WTC11 (cell line): ENCODE results near the gene ZFC3H1. TPM values are rescaled to one million over a fixed set of nuclear protein-coding genes. Genes with fewer than 3 reads are reported as not detected.
"Not testable (repeated sequence)": the region's sequence is repeated elsewhere in the genome, so short reads cannot be mapped to it uniquely, and the experiment has no call there.

Source experiments
- ATAC-seq: fragments of 200-7000 bp; cut with Tn5 transposase; 2 replicates; pipeline ENCODE4 v1.10.0; 2021; ENCODE audit warnings: mild to moderate bottlenecking, moderate library complexity
- CTCF ChIA-PET: fragments of 300-600 bp; sonication (Branson Sonifier 250); formaldehyde crosslinking; loops from one replicate; lab custom pipeline; 2021; ENCODE audit warnings: antibody characterized with exemption; lab: Charles Lee
- POLR2A ChIA-PET: fragments of 350-600 bp; sonication (Branson Sonifier 250); formaldehyde crosslinking; loops from one replicate; lab custom pipeline; 2021; ENCODE audit warnings: antibody characterized with exemption; lab: Charles Lee
- DNase-seq: peaks from one replicate; pipeline ENCODE4 v3.0.0; 2021; ENCODE audit warnings: low spot score
- H3K27ac Mint-ChIP-seq: 2 replicates; pipeline ENCODE4 v1.8.0; 2021; ENCODE audit warnings: mixed read lengths
- H3K27me3 Mint-ChIP-seq: 2 replicates; pipeline ENCODE4 v1.8.0; 2021; ENCODE audit warnings: low read depth, mild to moderate bottlenecking, moderate library complexity, mixed read lengths
- H3K36me3 Mint-ChIP-seq: 2 replicates; pipeline ENCODE4 v1.8.0; 2021; ENCODE audit warnings: mixed read lengths
- H3K4me1 Mint-ChIP-seq: 2 replicates; pipeline ENCODE4 v1.8.0; 2022; ENCODE audit warnings: mixed read lengths
- H3K4me3 Mint-ChIP-seq: 2 replicates; pipeline ENCODE4 v1.8.0; 2021; ENCODE audit warnings: mild to moderate bottlenecking, moderate library complexity, mixed read lengths
- H3K9me3 Mint-ChIP-seq: 2 replicates; pipeline ENCODE4 v1.8.0; 2021; ENCODE audit warnings: mixed read lengths
- ATF3 ChIP-seq: sonication (generic); formaldehyde crosslinking; conservative IDR thresholded peaks from 2 replicates; pipeline ENCODE4 v1.8.1; 2022; ENCODE audit warnings: mild to moderate bottlenecking, missing genetic modification reagents
- E2F1 ChIP-seq: sonication (generic); formaldehyde crosslinking; IDR thresholded peaks from 2 replicates; pipeline ENCODE4 v1.8.0; 2022; ENCODE audit warnings: mild to moderate bottlenecking, missing genetic modification reagents
- EMX1 ChIP-seq: fragments of 250-450 bp; sonication (Bioruptor Pico); IDR thresholded peaks from 2 replicates; pipeline ENCODE4 v1.8.0; 2021; ENCODE audit warnings: mild to moderate bottlenecking
- FOXJ3 ChIP-seq: sonication (generic); formaldehyde crosslinking; IDR thresholded peaks from 2 replicates; pipeline ENCODE4 v1.9.0; 2021; ENCODE audit warnings: missing genetic modification reagents, mild to moderate bottlenecking, borderline replicate concordance
- HMGA2 ChIP-seq: fragments of 250-450 bp; sonication (Bioruptor Pico); IDR thresholded peaks from 2 replicates; pipeline ENCODE4 v1.4.0; 2021; ENCODE audit warnings: mild to moderate bottlenecking, moderate library complexity
- IRF2 ChIP-seq: sonication (generic); formaldehyde crosslinking; IDR thresholded peaks from 2 replicates; pipeline ENCODE4 v1.8.0; 2022; ENCODE audit warnings: low read depth, missing genetic modification reagents, borderline replicate concordance
- JAZF1 ChIP-seq: fragments of 250-450 bp; sonication (Bioruptor Pico); IDR thresholded peaks from 2 replicates; pipeline ENCODE4 v1.9.0; 2021; ENCODE audit warnings: moderate library complexity, mild to moderate bottlenecking, inconsistent platforms
- MAX ChIP-seq: sonication (generic); formaldehyde crosslinking; IDR thresholded peaks from 2 replicates; pipeline ENCODE4 v1.8.0; 2022; ENCODE audit warnings: mild to moderate bottlenecking, missing genetic modification reagents
- NFYB ChIP-seq: sonication (generic); formaldehyde crosslinking; conservative IDR thresholded peaks from 2 replicates; pipeline ENCODE4 v1.8.0; 2022; ENCODE audit warnings: low read depth, missing genetic modification reagents
- NR1H2 ChIP-seq: sonication (generic); formaldehyde crosslinking; IDR thresholded peaks from 2 replicates; pipeline ENCODE4 v1.9.0; 2021; ENCODE audit warnings: mild to moderate bottlenecking, moderate library complexity, missing genetic modification reagents
- PREB ChIP-seq: sonication (generic); formaldehyde crosslinking; IDR thresholded peaks from 2 replicates; pipeline ENCODE4 v1.8.1; 2022; ENCODE audit warnings: mild to moderate bottlenecking, missing genetic modification reagents, moderate library complexity, borderline replicate concordance
- SP1 ChIP-seq: sonication (generic); formaldehyde crosslinking; conservative IDR thresholded peaks from 2 replicates; pipeline ENCODE4 v1.8.1; 2022; ENCODE audit warnings: missing genetic modification reagents
- TEAD4 ChIP-seq: sonication (generic); formaldehyde crosslinking; IDR thresholded peaks from 2 replicates; pipeline ENCODE4 v1.8.0; 2022; ENCODE audit warnings: mild to moderate bottlenecking, missing genetic modification reagents
- ZNF232 ChIP-seq: sonication (generic); formaldehyde crosslinking; IDR thresholded peaks from 2 replicates; pipeline ENCODE4 v1.8.0; 2022; ENCODE audit warnings: mild to moderate bottlenecking, missing genetic modification reagents
- ZNF425 ChIP-seq: fragments of 250-450 bp; sonication (Bioruptor Pico); conservative IDR thresholded peaks from 2 replicates; pipeline ENCODE4 v1.9.0; 2021; ENCODE audit warnings: mild to moderate bottlenecking
- ZSCAN18 ChIP-seq: fragments of 250-450 bp; sonication (Bioruptor Pico); IDR thresholded peaks from 2 replicates; pipeline ENCODE4 v2.1.2; 2022; ENCODE audit warnings: mild to moderate bottlenecking, moderate library complexity
- total RNA-seq: library from RNA; stranded (reverse); gene quantifications from 3 replicates; pipeline ENCODE4 v1.2.3, GENCODE V29; 2021

The ZFC3H1 gene
- total RNA-seq, 1 experiment from 2014 or later = 33.9 TPM

- H3K4me3 Mint-ChIP-seq = no peak overlapping the region
- ChIA-PET CTCF (no interaction called here), POLR2A (no interaction called here)
- no peak for TF ChIP-seq NR1H2 (CRISPR knock-in tag)
- no peak for TF ChIP-seq HMGA2 (CRISPR knock-in tag)
- TF ChIP-seq ZNF232 (CRISPR knock-in tag) = no peak
- TF ChIP-seq TEAD4 (CRISPR knock-in tag) = no peak
- no peak for TF ChIP-seq ZSCAN18 (CRISPR knock-in tag)
- H3K27me3 Mint-ChIP-seq = no peaks in the 10 kb centered on the region
- no peak for ATAC-seq
- no peak overlapping the region for H3K27ac Mint-ChIP-seq
- H3K4me1 Mint-ChIP-seq = no peaks in the 10 kb centered on the region
- no peaks in the 10 kb centered on the region for H3K9me3 Mint-ChIP-seq
- H3K36me3 Mint-ChIP-seq = no peaks in the 10 kb centered on the region
- no peak for DNase-seq
Observed at GRCh38 chr12:71576496-71576895, 87.2 kb downstream of the ZFC3H1 start.

GRCh38 chr12:71569885-71570284 lies 93.8 kb downstream of the ZFC3H1 start:
- H3K27ac Mint-ChIP-seq, H3K36me3 Mint-ChIP-seq, H3K27me3 Mint-ChIP-seq, H3K4me1 Mint-ChIP-seq, POLR2A ChIA-PET, ATAC-seq, DNase-seq, H3K4me3 Mint-ChIP-seq, H3K9me3 Mint-ChIP-seq: not testable (repeated sequence)
- CTCF ChIA-PET = interaction anchor here (1.4 to 1.5 kb wide), 3 partner anchors 67 to 177 kb away, joined by 3 to 4 read pairs (median 4); no protein-coding TSS in a partner anchor

- H3K4me1 Mint-ChIP-seq = peaks cover 10% of the 10 kb centered on the region
- POLR2A ChIA-PET = no interaction called here
- no peaks in the 10 kb centered on the region; the same call in 1 of the 2 replicates for H3K27me3 Mint-ChIP-seq
- TF ChIP-seq SP1 (CRISPR knock-in tag) (no peak), IRF2 (CRISPR knock-in tag) (no peak), E2F1 (no peak), ATF3 (CRISPR knock-in tag) (no peak), PREB (CRISPR knock-in tag) (no peak), ZNF425 (CRISPR knock-in tag) (no peak), FOXJ3 (CRISPR knock-in tag) (no peak), JAZF1 (no peak), MAX (CRISPR knock-in tag) (no peak), EMX1 (no peak), NFYB (CRISPR knock-in tag) (no peak)
- TF ChIP-seq, all 79 proteins: peak for 0
- ATAC-seq (peak; percentile 67; the same call in 1 of the 2 replicates), DNase-seq (no peak)
- H3K27ac Mint-ChIP-seq = no peak overlapping the region
- H3K4me3 Mint-ChIP-seq = no peak overlapping the region
- CTCF ChIA-PET = no interaction called here
- no peaks in the 10 kb centered on the region for H3K36me3 Mint-ChIP-seq
- no peaks in the 10 kb centered on the region for H3K9me3 Mint-ChIP-seq
Observed at GRCh38 chr12:71567537-71567936, 96.1 kb downstream of the ZFC3H1 start.
